Right atrium auricular region (tissue), 2 donors: ENCODE data around the gene NID2. TPM values are rescaled to one million over a fixed set of nuclear protein-coding genes. Genes with fewer than 3 reads are reported as not detected.

Source experiments
- DNase-seq: peaks from one replicate; pipeline ENCODE4 v3.0.0-alpha.2; 2019; ENCODE audit warnings: low spot score
- H3K27ac ChIP-seq, 2 donors: fragments of 200-600 bp; sonication (generic); 1 replicate in 1 of 2; 2 replicates in 1 of 2; pipeline ENCODE4 v1.5.1; 2016 to 2019
- H3K27me3 ChIP-seq, 2 donors: fragments of 200-600 bp; sonication (generic); one replicate each; pipeline versions ENCODE4 v1.5.1 to v1.6.0; 2017 to 2019
- H3K36me3 ChIP-seq: fragments of 200-600 bp; sonication (generic); one replicate; pipeline ENCODE4 v1.5.1; 2016
- H3K4me1 ChIP-seq, 2 donors: fragments of 200-600 bp; sonication (generic); one replicate each; pipeline versions ENCODE4 v1.5.1 to v1.6.0; 2017 to 2019
- H3K4me3 ChIP-seq, 2 donors: fragments of 200-600 bp; sonication (generic); 1 replicate in 1 of 2; 2 replicates in 1 of 2; pipeline ENCODE4 v1.5.1; 2017 to 2019; ENCODE audit warnings: mild to moderate bottlenecking in 1 of 2, moderate library complexity in 1 of 2
- H3K9me3 ChIP-seq, 2 donors: fragments of 200-600 bp; sonication (generic); one replicate each; pipeline ENCODE4 v1.5.1; 2019
- CTCF ChIP-seq, 2 donors: fragments of 200-600 bp; sonication (generic); IDR thresholded peaks; one replicate each; pipeline ENCODE4 v1.5.1; 2019; ENCODE audit warnings: antibody characterized with exemption in 2 of 2
- total RNA-seq, 2 donors: library from RNA; depleted of rRNA; stranded (reverse); fragments of >200 nt; gene quantifications; one replicate each; pipeline ENCODE4 v1.1.0, GENCODE V29; 2016

Gene NID2
- total RNA-seq, 2 donors from 2014 or later = 23.0 to 41.2 TPM

DNA sequence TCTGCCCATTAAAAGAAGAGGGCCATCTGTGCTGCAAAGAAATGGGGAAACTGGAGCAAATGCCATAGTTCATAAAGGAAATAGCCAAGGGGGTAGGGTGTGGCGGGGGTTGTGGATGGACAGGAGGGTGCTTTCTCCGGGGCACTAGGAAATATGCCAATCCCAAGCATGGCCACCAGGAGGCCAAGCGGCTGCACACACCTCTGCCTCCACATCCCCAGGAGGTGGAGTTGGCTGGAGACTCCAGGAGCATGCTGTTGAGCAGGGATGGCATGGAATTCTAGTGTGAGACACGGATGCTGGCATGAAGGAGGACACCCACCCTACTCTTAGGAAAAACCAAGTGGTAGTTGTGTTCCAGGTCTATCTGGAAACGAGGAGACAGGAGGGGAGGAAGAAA is 25.2 kb downstream of the NID2 start:
- H3K36me3 ChIP-seq = peaks cover 35% of the 10 kb centered on the region
- H3K4me1 ChIP-seq = peaks cover 0 to 60% of the 10 kb centered on the region in 2 donors
- H3K4me3 ChIP-seq = no peak overlapping the region
- peak; percentile 46 to 69 for TF ChIP-seq CTCF (IDR thresholded peaks at IDR 0.05)
- peak overlapping the region; percentile 42 to 52 for H3K27ac ChIP-seq
- no peak for DNase-seq
- no peaks in the 10 kb centered on the region for H3K9me3 ChIP-seq
- no peaks in the 10 kb centered on the region for H3K27me3 ChIP-seq

DNA sequence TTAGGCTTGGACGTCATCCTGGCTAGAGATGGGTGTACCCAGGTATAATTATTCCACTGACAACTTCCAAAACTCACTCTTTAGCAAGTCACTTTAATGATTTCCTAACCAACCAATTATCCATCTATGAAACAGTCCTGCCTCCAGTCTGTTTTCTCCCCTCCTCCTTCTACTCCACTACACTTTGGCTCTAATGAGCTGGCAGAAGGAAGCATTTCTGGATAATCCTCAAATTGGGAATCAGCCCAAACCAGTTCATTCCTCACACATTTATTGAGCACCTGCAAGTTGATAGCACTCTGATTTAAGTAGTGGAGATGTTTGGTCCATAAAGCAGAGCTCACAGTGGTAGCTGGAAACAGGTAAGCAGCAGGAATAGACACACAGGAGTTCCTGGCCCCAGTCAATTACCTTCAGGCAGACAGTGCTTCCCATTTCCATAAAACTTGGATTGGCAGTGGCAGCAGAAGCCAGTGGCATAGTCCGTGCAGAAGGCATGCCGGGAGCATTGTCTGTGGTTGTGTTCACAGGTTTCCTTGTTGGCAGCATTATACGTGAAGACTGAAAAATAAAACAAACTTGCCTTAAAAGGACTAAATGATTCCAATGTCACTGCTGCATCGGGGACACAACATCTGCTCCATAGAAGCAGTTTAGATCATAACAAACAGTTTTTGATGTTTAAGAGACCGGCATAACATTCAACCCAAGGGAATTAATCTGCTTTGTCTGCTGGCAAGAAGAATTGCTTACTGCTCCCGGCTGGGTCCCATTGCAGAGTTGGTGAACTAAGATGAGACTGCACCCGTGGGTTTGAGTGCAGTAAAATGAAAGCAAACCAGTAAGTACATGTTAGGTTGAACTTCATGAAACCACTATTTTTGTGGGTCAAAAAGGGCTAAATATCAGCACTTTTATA is 26.2 kb downstream of the NID2 start:
- H3K27me3 ChIP-seq = no peaks in the 10 kb centered on the region
- TF ChIP-seq CTCF (IDR thresholded peaks at IDR 0.05) = no peak
- no peaks in the 10 kb centered on the region for H3K9me3 ChIP-seq
- peaks cover 0 to 50% of the 10 kb centered on the region in 2 donors for H3K4me1 ChIP-seq
- peaks cover 46% of the 10 kb centered on the region for H3K36me3 ChIP-seq
- no peak overlapping the region for H3K4me3 ChIP-seq
- no peak for DNase-seq
- H3K27ac ChIP-seq = peak overlapping the region; percentile 42 to 52

DNA sequence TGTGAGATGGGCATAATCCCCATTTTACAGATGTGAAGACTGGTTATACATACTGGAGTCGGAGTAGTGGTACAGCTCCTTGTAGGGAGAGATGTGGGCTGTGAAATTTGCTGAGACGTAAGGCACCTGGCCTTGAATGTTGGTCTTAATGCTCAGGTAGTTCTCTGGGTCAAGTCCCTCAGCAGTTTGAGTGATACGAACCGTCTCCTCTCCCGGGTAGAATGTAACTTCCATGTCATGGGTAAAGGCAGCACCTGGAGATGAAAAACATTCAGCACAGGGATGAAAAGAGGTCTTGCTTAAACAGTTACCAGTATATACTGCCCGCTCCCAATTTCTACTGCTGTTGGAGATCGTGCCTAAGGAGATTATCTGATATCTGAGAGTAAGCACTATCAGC is 28.3 kb downstream of the NID2 start:
- Histone ChIP-seq H3K27ac (no peak overlapping the region), H3K4me1 (peaks cover 0 to 29% of the 10 kb centered on the region in 2 donors), H3K27me3 (no peaks in the 10 kb centered on the region), H3K36me3 (peaks cover 51% of the 10 kb centered on the region), H3K4me3 (no peak overlapping the region), H3K9me3 (no peaks in the 10 kb centered on the region)
- no peak for DNase-seq
- TF ChIP-seq CTCF (IDR thresholded peaks at IDR 0.05) = no peak

- no peak for DNase-seq
- Histone ChIP-seq H3K27ac (no peak overlapping the region), H3K36me3 (peaks cover 51% of the 10 kb centered on the region), H3K27me3 (no peaks in the 10 kb centered on the region), H3K9me3 (no peaks in the 10 kb centered on the region), H3K4me3 (no peak overlapping the region), H3K4me1 (peaks cover 0 to 18% of the 10 kb centered on the region in 2 donors)
- no peak for TF ChIP-seq CTCF (IDR thresholded peaks at IDR 0.05)
Measured at GRCh38 chr14:52039124-52039815, 29.6 kb downstream of the NID2 start.

DNA sequence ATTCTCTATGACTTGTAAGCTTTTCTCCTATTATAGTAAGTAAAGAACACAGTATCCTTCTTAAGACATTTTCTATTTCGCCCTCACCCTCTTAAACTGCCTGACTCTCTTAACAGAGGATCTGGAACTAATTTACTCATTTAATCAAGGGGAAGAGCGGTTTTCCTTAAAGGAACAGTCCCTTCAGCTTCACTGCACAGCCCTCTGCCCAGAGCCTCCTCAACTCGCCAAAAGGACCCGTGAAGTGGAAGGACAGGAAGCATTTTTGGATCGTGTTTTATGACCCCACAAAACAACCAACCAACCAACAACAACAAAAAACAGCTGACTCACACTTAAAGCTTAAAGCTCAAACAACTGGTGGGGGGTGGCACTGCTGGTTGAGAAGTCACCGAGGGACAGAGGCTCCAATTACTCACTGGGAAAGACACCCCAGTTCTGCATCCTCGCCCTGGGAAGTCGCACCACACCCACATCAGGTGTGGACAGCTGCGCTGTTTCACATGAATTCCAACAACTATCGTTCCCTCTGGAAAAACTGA is 35.7 kb downstream of the NID2 start:
- no peak for TF ChIP-seq CTCF (IDR thresholded peaks at IDR 0.05)
- Histone ChIP-seq H3K4me1 (peaks cover 0 to 16% of the 10 kb centered on the region in 2 donors), H3K9me3 (no peaks in the 10 kb centered on the region), H3K4me3 (no peak overlapping the region), H3K27ac (peak overlapping the region; percentile 73 to 85), H3K36me3 (peaks cover 16% of the 10 kb centered on the region), H3K27me3 (no peaks in the 10 kb centered on the region)
- no peak for DNase-seq
